GM18517 (cell line): ENCODE data around the gene LCE1F.

Experiments
- ATAC-seq: cut with Tn5 transposase; IDR thresholded peaks from one replicate; pipeline ENCODE4 v1.9.1; 2021; ENCODE audit warnings: mild to moderate bottlenecking, moderate library complexity; ENCODE audit not compliant: unreplicated experiment

LCE1F gene

GRCh38 chr1:152774875-152775274 is at the start of gene LCE1F:
TSS of gene LCE1F (plus strand) at chr1:152775140. CDS start at chr1:152776372, 1,232 bp downstream.
- ATAC-seq: no peak

GRCh38 chr1:152725261-152725660 is 49.7 kb upstream of the LCE1F start:
- no peak for ATAC-seq

GRCh38 chr1:152728986-152729385 is 46.0 kb upstream of the LCE1F start:
- ATAC-seq: no peak

- no peak for ATAC-seq
Observed at GRCh38 chr1:152735648-152736047, 39.3 kb upstream of the LCE1F start.

- ATAC-seq: no peak
Observed at GRCh38 chr1:152737997-152738396, 36.9 kb upstream of the LCE1F start.

- ATAC-seq: no peak
Observed at GRCh38 chr1:152739841-152740240, 35.1 kb upstream of the LCE1F start.

- ATAC-seq: no peak
Observed at GRCh38 chr1:152741656-152742055, 33.3 kb upstream of the LCE1F start.

GRCh38 chr1:152743371-152744145 is 31.4 kb upstream of the LCE1F start:
- ATAC-seq: no peak

- ATAC-seq: no peak
Observed at GRCh38 chr1:152745289-152745704, 29.6 kb upstream of the LCE1F start.

- ATAC-seq: no peak
Observed at GRCh38 chr1:152745765-152746444, 29.0 kb upstream of the LCE1F start.

GRCh38 chr1:152747831-152748230 is 27.1 kb upstream of the LCE1F start:
- ATAC-seq: no peak

- no peak for ATAC-seq
Observed at GRCh38 chr1:152752225-152752624, 22.7 kb upstream of the LCE1F start.

- ATAC-seq: no peak
Observed at GRCh38 chr1:152753586-152753985, 21.4 kb upstream of the LCE1F start.

GRCh38 chr1:152756872-152757271 is 18.1 kb upstream of the LCE1F start:
- no peak for ATAC-seq

- ATAC-seq: no peak
Observed at GRCh38 chr1:152757747-152758146, 17.2 kb upstream of the LCE1F start, which contains the start of gene KPRP. TSS of gene KPRP (plus strand) at chr1:152758025. CDS start at chr1:152759589, 1,564 bp downstream.

GRCh38 chr1:152758636-152759035 is 16.3 kb upstream of the LCE1F start:
- no peak for ATAC-seq

- ATAC-seq: no peak
Observed at GRCh38 chr1:152759453-152760173, 15.3 kb upstream of the LCE1F start.

- ATAC-seq: no peak
Observed at GRCh38 chr1:152760551-152761190, 14.3 kb upstream of the LCE1F start.

- ATAC-seq: no peak
Observed at GRCh38 chr1:152761609-152762213, 13.2 kb upstream of the LCE1F start.

GRCh38 chr1:152768847-152769533 is 6.0 kb upstream of the LCE1F start:
- no peak for ATAC-seq
